Type B pancreatic cell (in vitro differentiated cells): ENCODE data around the gene SMAD6. TPM values are rescaled to one million over a fixed set of nuclear protein-coding genes. Genes with fewer than 3 reads are reported as not detected.
"Not testable (repeated sequence)": the region's sequence is repeated elsewhere in the genome, so short reads cannot be mapped to it uniquely, and the experiment has no call there.

Experiments
- DNase-seq: peaks from one replicate; pipeline ENCODE4 v3.0.0; 2021; ENCODE audit warnings: mixed read lengths; ENCODE audit not compliant: unreplicated experiment; ENCODE audit errors: extremely low spot score
- H3K27ac Mint-ChIP-seq: 2 replicates; pipeline ENCODE4 v1.8.0; 2021; ENCODE audit warnings: mild to moderate bottlenecking, mixed read lengths
- H3K27me3 Mint-ChIP-seq: 2 replicates; pipeline ENCODE4 v1.8.0; 2021; ENCODE audit warnings: mixed read lengths
- H3K36me3 Mint-ChIP-seq: 2 replicates; pipeline ENCODE4 v1.8.0; 2021; ENCODE audit warnings: mixed read lengths
- H3K4me1 Mint-ChIP-seq: one replicate; pipeline ENCODE4 v1.8.0; 2021; ENCODE audit warnings: mixed read lengths; ENCODE audit not compliant: unreplicated experiment
- H3K4me3 Mint-ChIP-seq: 2 replicates; pipeline ENCODE4 v1.8.0; 2021; ENCODE audit warnings: mild to moderate bottlenecking, mixed read lengths
- H3K9me3 Mint-ChIP-seq: 2 replicates; pipeline ENCODE4 v1.8.0; 2021; ENCODE audit warnings: mixed read lengths
- CTCF ChIP-seq: fragments of 200-600 bp; sonication (generic); conservative IDR thresholded peaks from 2 replicates; pipeline ENCODE4 v1.5.0; 2021; ENCODE audit warnings: antibody characterized with exemption, mild to moderate bottlenecking
- total RNA-seq: library from RNA; stranded (reverse); gene quantifications from 2 replicates; pipeline ENCODE4 v1.2.1, GENCODE V29; 2021; ENCODE audit warnings: low replicate concordance

Gene SMAD6
- total RNA-seq, 1 donor from 2014 or later = 31.7 TPM

GRCh38 chr15:66827039-66827697 lies 125.1 kb downstream of the SMAD6 start:
- no peak for DNase-seq
- Mint-ChIP-seq H3K4me1 (peaks cover 5% of the 10 kb centered on the region), H3K27ac (no peak overlapping the region), H3K9me3 (no peaks in the 10 kb centered on the region), H3K4me3 (no peak overlapping the region), H3K27me3 (peaks cover 4% of the 10 kb centered on the region), H3K36me3 (no peaks in the 10 kb centered on the region)
- TF ChIP-seq CTCF = no peak

GRCh38 chr15:66827698-66828055 lies 125.6 kb downstream of the SMAD6 start:
- no peaks in the 10 kb centered on the region for H3K9me3 Mint-ChIP-seq
- H3K27ac Mint-ChIP-seq = no peak overlapping the region
- no peak overlapping the region for H3K4me3 Mint-ChIP-seq
- H3K27me3 Mint-ChIP-seq = peaks cover 4% of the 10 kb centered on the region
- H3K4me1 Mint-ChIP-seq = peaks cover 9% of the 10 kb centered on the region
- no peak for DNase-seq
- no peaks in the 10 kb centered on the region for H3K36me3 Mint-ChIP-seq
- no peak for TF ChIP-seq CTCF

- H3K9me3 Mint-ChIP-seq, H3K4me3 Mint-ChIP-seq, H3K27ac Mint-ChIP-seq, H3K36me3 Mint-ChIP-seq, DNase-seq, H3K27me3 Mint-ChIP-seq, H3K4me1 Mint-ChIP-seq: not testable (repeated sequence)
Measured at GRCh38 chr15:66828817-66829541, 126.9 kb downstream of the SMAD6 start.

GRCh38 chr15:66829551-66830121 lies 127.6 kb downstream of the SMAD6 start:
- Mint-ChIP-seq H3K36me3 (no peaks in the 10 kb centered on the region), H3K27ac (no peak overlapping the region), H3K27me3 (peaks cover 2% of the 10 kb centered on the region), H3K9me3 (no peaks in the 10 kb centered on the region), H3K4me3 (no peak overlapping the region), H3K4me1 (peaks cover 12% of the 10 kb centered on the region)
- no peak for DNase-seq
- TF ChIP-seq CTCF = no peak

- Mint-ChIP-seq H3K27ac (no peak overlapping the region), H3K9me3 (no peaks in the 10 kb centered on the region), H3K27me3 (no peaks in the 10 kb centered on the region), H3K36me3 (no peaks in the 10 kb centered on the region), H3K4me1 (peaks cover 13% of the 10 kb centered on the region), H3K4me3 (no peak overlapping the region)
- DNase-seq = no peak
- no peak for TF ChIP-seq CTCF
Measured at GRCh38 chr15:66830358-66830757, 128.3 kb downstream of the SMAD6 start.

GRCh38 chr15:66830823-66831222 lies 128.8 kb downstream of the SMAD6 start:
- no peak for TF ChIP-seq CTCF
- H3K4me1 Mint-ChIP-seq = peaks cover 15% of the 10 kb centered on the region
- no peak overlapping the region for H3K27ac Mint-ChIP-seq
- H3K4me3 Mint-ChIP-seq = no peak overlapping the region
- no peaks in the 10 kb centered on the region for H3K9me3 Mint-ChIP-seq
- H3K36me3 Mint-ChIP-seq = no peaks in the 10 kb centered on the region
- H3K27me3 Mint-ChIP-seq = no peaks in the 10 kb centered on the region
- DNase-seq = no peak
